Smooth muscle cell (in vitro differentiated cells): Measurements from ENCODE around the gene ZNF148. TPM values are rescaled to one million over a fixed set of nuclear protein-coding genes. Genes with fewer than 3 reads are reported as not detected.

Experiments used
- DNase-seq: peaks from one replicate; lab custom pipeline; 2025; ENCODE audit not compliant: unreplicated experiment; lab: John Stamatoyannopoulos, UW
- H2AFZ ChIP-seq: fragments of 200-600 bp; sonication (generic); 2 replicates; pipeline ENCODE4 v1.6.0; 2016; ENCODE audit warnings: antibody characterized with exemption, low read depth, mild to moderate bottlenecking
- H3F3A ChIP-seq: fragments of 200-600 bp; sonication (generic); 2 replicates; pipeline ENCODE4 v1.6.0; 2017; ENCODE audit warnings: antibody characterized with exemption, low read depth
- H3K27ac ChIP-seq: fragments of 200-600 bp; sonication (generic); 2 replicates; pipeline ENCODE4 v1.5.1; 2016; ENCODE audit warnings: low read depth, mild to moderate bottlenecking
- H3K27me3 ChIP-seq: fragments of 200-600 bp; sonication (generic); 2 replicates; pipeline ENCODE4 v1.6.1; 2016; ENCODE audit warnings: low read depth, mild to moderate bottlenecking
- H3K36me3 ChIP-seq: fragments of 200-600 bp; sonication (generic); 2 replicates; pipeline ENCODE4 v1.5.1; 2016; ENCODE audit warnings: low read depth
- H3K4me1 ChIP-seq: fragments of 200-600 bp; sonication (generic); 2 replicates; pipeline ENCODE4 v1.5.1; 2016; ENCODE audit warnings: low read depth
- H3K4me2 ChIP-seq: fragments of 200-600 bp; sonication (generic); 2 replicates; pipeline ENCODE4 v1.6.0; 2016; ENCODE audit warnings: mild to moderate bottlenecking
- H3K4me3 ChIP-seq: fragments of 200-600 bp; sonication (generic); 2 replicates; pipeline ENCODE4 v1.5.1; 2016; ENCODE audit warnings: mild to moderate bottlenecking
- H3K79me2 ChIP-seq: fragments of 200-600 bp; sonication (generic); 2 replicates; pipeline ENCODE4 v1.6.0; 2016; ENCODE audit warnings: low read depth, mild to moderate bottlenecking
- H3K9ac ChIP-seq: fragments of 200-600 bp; sonication (generic); 2 replicates; pipeline ENCODE4 v1.6.0; 2016; ENCODE audit warnings: low read depth
- H3K9me3 ChIP-seq: fragments of 200-600 bp; sonication (generic); replicated peaks from 2 replicates; pipeline ENCODE4 v1.5.1; 2016; ENCODE audit warnings: low read depth
- H4K20me1 ChIP-seq: fragments of 200-600 bp; sonication (generic); 2 replicates; pipeline ENCODE4 v1.6.0; 2016; ENCODE audit warnings: low read depth
- WGBS: methylation state at CpG from one replicate; pipeline ENCODE4 v1.1.7; 2016; ENCODE audit warnings: low lambda C conversion rate; 5-methylcytosine and 5-hydroxymethylcytosine counted together
- polyA plus RNA-seq: library from polyadenylated mRNA; unstranded; fragments of >200 nt; fragmentation: Nextera tagmentation; extraction: Ambion mirVana; gene quantifications from 2 replicates; pipeline ENCODE4 v1.2.1, GENCODE V29; 2016
- total RNA-seq: library from RNA; depleted of rRNA; stranded (reverse); fragments of >200 nt; gene quantifications from 2 replicates; pipeline ENCODE4 v1.2.3, GENCODE V29; 2014
- TF ChIP-seq, protein P1 (sequence below): fragments of 200-600 bp; sonication (generic); IDR thresholded peaks from 2 replicates; pipeline ENCODE4 v1.5.1; 2017; ENCODE audit warnings: borderline replicate concordance, mild to moderate bottlenecking, antibody characterized with exemption; ENCODE audit not compliant: insufficient read depth, poor library complexity, severe bottlenecking

ZNF148 gene
- total and polyA plus RNA-seq, 2 experiments from 2014 or later, result 23.6 to 27.7 TPM

DNA sequence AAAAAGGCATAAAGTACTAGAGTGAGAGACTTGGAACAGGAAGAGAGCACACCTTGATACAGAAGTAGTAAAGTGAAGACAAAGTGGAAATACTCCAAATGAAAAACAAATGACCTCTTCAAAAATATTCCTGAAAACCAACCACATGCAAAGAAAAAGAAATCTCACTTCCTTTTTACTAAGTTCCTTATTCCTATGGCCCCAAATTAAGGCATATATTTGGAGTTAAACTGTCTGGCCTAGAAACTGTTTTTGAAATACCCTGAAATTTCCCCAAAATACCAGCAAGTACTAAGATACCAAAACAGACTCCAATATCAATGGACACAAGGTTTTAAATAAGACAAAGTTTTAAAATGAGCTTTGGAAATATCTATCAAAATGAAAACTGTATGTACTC is 58.2 kb downstream of the ZNF148 start:
- H2AFZ ChIP-seq, result no peak overlapping the region

DNA sequence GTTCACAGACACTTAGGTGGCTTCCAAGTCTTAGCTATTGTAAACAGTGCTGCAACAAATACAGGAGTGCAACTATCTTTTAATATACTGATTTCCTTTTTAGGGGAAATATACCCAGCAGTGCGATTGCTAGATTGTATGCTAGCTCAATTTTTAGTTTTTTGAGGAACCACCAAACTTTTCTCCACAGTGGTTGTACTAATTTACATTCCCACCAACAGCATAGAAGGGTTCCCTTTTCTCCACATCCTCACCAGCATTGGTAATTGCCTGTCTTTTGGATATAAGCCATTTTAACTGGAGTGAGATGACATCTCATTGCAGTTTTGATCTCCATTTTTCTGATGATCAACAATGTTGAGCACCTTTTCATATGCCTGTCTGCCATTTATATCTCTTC is 58.9 kb downstream of the ZNF148 start:
- no peak overlapping the region for H3K27ac ChIP-seq
- no peaks in the 10 kb centered on the region for H3K27me3 ChIP-seq
- TF ChIP-seq, protein P1, sequence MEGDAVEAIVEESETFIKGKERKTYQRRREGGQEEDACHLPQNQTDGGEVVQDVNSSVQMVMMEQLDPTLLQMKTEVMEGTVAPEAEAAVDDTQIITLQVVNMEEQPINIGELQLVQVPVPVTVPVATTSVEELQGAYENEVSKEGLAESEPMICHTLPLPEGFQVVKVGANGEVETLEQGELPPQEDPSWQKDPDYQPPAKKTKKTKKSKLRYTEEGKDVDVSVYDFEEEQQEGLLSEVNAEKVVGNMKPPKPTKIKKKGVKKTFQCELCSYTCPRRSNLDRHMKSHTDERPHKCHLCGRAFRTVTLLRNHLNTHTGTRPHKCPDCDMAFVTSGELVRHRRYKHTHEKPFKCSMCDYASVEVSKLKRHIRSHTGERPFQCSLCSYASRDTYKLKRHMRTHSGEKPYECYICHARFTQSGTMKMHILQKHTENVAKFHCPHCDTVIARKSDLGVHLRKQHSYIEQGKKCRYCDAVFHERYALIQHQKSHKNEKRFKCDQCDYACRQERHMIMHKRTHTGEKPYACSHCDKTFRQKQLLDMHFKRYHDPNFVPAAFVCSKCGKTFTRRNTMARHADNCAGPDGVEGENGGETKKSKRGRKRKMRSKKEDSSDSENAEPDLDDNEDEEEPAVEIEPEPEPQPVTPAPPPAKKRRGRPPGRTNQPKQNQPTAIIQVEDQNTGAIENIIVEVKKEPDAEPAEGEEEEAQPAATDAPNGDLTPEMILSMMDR, result no peak
- H3K79me2 ChIP-seq, result peaks cover 47% of the 10 kb centered on the region
- peaks cover 18% of the 10 kb centered on the region for H4K20me1 ChIP-seq
- H3K9ac ChIP-seq, result no peak overlapping the region
- H3K9me3 ChIP-seq, result peaks cover 3% of the 10 kb centered on the region
- peaks cover 19% of the 10 kb centered on the region for H3K4me1 ChIP-seq
- H3K36me3 ChIP-seq, result peaks cover 16% of the 10 kb centered on the region
- H3K4me3 ChIP-seq, result no peak overlapping the region
- DNase-seq, result no peak
- no peak overlapping the region for H3K4me2 ChIP-seq
- H3F3A ChIP-seq, result no peaks in the 10 kb centered on the region
- H2AFZ ChIP-seq, result no peak overlapping the region
- 97% methylated on average over 1 of the region's 1 CpG for WGBS

More for the DNA sequence above, 58.2 kb downstream of the ZNF148 start:
- no peak for DNase-seq
- TF ChIP-seq, protein P1, result no peak
- Histone ChIP-seq H3K4me3 (no peak overlapping the region), H3K27ac (peak overlapping the region; percentile 63), H3K27me3 (no peaks in the 10 kb centered on the region), H3K79me2 (peaks cover 47% of the 10 kb centered on the region), H3F3A (no peaks in the 10 kb centered on the region), H3K36me3 (peaks cover 11% of the 10 kb centered on the region), H3K4me1 (peaks cover 19% of the 10 kb centered on the region), H4K20me1 (peaks cover 18% of the 10 kb centered on the region), H3K9ac (no peak overlapping the region), H3K9me3 (peaks cover 3% of the 10 kb centered on the region), H3K4me2 (no peak overlapping the region)

DNA sequence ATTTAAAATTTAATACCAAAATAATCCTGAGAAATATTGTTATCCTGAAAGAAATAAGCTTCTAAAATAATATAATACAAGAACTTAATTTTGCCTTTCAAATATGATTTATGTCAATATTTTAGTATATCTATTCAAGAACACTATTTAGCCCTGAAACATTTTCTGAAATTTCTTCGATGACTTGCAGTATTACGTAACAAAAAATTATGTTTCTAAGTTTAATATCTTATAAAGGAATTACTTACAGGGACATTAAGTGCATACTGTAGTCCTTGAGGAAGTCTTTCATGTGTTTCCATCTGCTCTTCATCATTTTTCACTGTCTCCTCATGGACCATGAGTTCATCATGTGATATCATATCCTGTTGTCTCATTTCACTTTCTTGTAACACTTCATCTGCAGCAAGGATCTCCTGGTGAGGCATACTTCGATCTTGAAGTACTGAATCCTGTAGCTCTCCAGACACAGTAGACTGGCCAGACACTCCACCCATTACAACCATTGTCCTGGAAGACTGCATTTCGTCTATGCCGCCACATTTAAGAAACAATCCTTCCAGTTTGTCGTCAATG is 62.0 kb downstream of the ZNF148 start:
- H4K20me1 ChIP-seq, result peaks cover 6% of the 10 kb centered on the region
- TF ChIP-seq, protein P1, result no peak
- peaks cover 20% of the 10 kb centered on the region for H3K36me3 ChIP-seq
- H3K4me2 ChIP-seq, result no peak overlapping the region
- H3K4me3 ChIP-seq, result no peak overlapping the region
- H3K27ac ChIP-seq, result peak overlapping the region; percentile 54
- peaks cover 3% of the 10 kb centered on the region for H3K9me3 ChIP-seq
- H3K79me2 ChIP-seq, result peaks cover 69% of the 10 kb centered on the region
- WGBS, result 82% methylated on average over 6 of the region's 6 CpGs
- no peak overlapping the region for H3K9ac ChIP-seq
- peaks cover 4% of the 10 kb centered on the region for H3K4me1 ChIP-seq
- H3F3A ChIP-seq, result no peaks in the 10 kb centered on the region
- H2AFZ ChIP-seq, result no peak overlapping the region
- no peaks in the 10 kb centered on the region for H3K27me3 ChIP-seq
- no peak for DNase-seq

DNA sequence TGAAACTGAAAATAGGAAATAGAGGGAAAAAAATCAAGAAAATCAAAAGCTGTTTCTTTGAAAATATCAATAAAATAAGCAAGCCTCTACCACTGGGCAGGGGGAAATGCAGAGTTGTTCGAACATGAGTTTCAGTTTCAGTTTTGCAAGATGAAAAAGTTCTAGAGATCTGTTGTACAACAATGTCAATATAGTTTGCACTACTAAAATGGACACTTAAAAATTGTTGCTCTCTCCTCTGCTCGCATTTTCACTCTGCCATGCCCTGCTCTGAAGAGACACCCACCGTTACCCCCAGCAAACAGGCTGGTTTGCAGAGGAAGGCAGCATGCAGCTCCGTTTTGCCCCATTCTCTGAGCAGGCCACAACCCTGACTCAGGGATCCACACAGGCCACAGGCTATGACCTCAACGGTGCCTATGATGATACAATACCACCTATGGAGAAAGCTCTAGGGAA is 64.5 kb downstream of the ZNF148 start:
- Histone ChIP-seq H4K20me1 (peaks cover 25% of the 10 kb centered on the region), H3F3A (no peaks in the 10 kb centered on the region), H3K4me2 (no peak overlapping the region), H2AFZ (no peak overlapping the region), H3K9ac (no peak overlapping the region), H3K36me3 (peaks cover 20% of the 10 kb centered on the region), H3K9me3 (peaks cover 3% of the 10 kb centered on the region), H3K79me2 (peaks cover 87% of the 10 kb centered on the region), H3K4me1 (no peaks in the 10 kb centered on the region), H3K27me3 (no peaks in the 10 kb centered on the region), H3K27ac (no peak overlapping the region), H3K4me3 (no peak overlapping the region)
- 82% methylated on average over 5 of the region's 5 CpGs for WGBS
- TF ChIP-seq, protein P1, result no peak
- no peak for DNase-seq
